Ecto neural progenitor cell (in vitro differentiated cells): ENCODE data around the gene NRDC.

Source experiments
- DNase-seq: peaks from one replicate; pipeline ENCODE4 v3.0.0-alpha.2; 2018; ENCODE audit warnings: low spot score

Gene NRDC, protein sequence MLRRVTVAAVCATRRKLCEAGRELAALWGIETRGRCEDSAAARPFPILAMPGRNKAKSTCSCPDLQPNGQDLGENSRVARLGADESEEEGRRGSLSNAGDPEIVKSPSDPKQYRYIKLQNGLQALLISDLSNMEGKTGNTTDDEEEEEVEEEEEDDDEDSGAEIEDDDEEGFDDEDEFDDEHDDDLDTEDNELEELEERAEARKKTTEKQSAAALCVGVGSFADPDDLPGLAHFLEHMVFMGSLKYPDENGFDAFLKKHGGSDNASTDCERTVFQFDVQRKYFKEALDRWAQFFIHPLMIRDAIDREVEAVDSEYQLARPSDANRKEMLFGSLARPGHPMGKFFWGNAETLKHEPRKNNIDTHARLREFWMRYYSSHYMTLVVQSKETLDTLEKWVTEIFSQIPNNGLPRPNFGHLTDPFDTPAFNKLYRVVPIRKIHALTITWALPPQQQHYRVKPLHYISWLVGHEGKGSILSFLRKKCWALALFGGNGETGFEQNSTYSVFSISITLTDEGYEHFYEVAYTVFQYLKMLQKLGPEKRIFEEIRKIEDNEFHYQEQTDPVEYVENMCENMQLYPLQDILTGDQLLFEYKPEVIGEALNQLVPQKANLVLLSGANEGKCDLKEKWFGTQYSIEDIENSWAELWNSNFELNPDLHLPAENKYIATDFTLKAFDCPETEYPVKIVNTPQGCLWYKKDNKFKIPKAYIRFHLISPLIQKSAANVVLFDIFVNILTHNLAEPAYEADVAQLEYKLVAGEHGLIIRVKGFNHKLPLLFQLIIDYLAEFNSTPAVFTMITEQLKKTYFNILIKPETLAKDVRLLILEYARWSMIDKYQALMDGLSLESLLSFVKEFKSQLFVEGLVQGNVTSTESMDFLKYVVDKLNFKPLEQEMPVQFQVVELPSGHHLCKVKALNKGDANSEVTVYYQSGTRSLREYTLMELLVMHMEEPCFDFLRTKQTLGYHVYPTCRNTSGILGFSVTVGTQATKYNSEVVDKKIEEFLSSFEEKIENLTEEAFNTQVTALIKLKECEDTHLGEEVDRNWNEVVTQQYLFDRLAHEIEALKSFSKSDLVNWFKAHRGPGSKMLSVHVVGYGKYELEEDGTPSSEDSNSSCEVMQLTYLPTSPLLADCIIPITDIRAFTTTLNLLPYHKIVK

GRCh38 chr1:51878616-51879336 lies at the start of gene NRDC:
Gene NRDC, minus strand, starts transcription at chr1:51878727. Its CDS starts 112 bp downstream, at chr1:51878615.
- DNase-seq, result peak; percentile 99

DNA sequence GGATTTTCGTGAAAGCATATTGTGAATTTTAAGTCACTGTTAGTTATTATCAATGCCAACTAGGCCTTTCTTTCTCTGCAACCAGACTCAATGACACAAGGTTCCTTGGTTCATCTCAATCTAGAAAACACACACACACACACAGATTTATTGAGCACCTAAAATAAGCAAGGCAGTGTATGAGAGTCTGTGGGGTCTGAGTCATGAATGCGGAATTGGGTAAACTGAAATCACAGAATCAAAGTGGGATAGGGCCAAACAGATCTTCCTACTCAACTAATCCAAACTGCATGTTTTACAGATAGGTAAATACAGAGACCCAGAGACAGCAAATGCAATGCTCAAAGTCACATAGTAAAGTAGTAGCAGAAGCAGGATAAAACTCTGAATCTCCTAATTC lies 48.5 kb upstream of the NRDC start:
- DNase-seq, result no peak

DNA sequence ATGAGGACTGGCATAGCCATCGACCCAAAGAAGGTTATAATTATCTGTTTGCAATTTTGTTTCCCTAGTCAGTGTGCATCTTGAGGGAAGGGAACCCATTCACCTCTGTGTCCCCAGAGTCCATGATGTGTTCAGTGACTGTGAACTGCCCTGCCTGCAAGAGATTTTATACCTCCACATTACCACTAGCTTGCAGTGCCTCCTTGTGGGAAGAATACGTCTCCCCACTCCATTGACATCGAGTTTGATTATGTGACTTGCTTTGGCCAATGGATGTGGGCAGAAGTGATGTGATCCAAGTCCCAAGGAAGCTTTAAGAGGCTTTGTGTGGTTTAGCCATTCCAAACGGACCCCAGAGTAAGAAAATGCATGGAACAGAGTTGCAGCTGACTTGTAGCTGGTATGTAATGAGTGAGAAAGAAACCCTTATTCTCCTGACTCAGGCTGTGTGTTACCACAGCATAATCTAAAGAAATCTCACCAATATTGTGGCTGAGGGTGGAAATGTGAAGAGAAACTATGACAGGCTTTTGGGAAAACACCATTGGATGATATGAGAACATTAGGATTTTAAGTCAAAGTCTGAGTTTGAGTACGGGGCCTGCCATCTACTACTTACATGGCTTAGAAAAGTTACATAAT lies 47.8 kb upstream of the NRDC start:
- DNase-seq, result peak; percentile 53

DNA sequence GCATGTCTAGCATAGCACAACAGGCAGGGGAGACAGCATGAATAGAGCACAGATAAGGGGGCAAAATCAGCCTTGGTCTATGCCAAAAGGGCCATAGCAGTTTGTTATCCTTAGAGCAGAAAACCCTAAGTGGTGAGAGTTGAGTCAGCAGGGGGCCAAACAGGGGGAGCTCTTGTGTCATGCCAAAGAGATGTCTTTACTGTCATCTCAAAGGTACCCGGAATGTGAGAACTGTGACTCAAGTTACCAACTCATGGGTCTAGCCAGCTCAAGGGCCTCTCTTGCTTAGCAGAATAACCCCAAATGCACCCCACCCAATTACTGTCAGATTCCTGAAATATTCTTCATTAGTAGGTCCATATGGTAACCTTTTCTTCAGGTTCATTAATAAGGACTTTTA lies 45.9 kb upstream of the NRDC start:
- DNase-seq, result no peak

DNA sequence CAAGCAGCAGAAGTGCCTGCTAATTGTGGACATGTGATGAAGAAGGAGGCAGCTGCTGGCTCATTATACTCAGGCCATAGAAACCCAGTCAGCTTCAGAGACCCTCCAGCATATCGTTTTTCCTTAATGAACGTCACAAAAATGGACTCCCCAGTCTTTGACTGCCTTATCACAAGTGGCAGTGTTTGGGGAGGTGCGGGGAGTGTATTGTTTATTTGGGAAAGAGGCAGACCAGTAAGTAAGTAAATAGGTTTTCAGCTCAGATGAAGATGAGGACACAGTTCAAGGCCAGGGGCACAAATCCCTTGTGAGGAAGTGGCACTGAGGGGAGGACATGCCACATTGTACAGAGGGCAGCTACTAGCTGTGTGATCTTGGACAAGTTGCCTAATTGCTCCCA lies 43.5 kb upstream of the NRDC start:
- no peak for DNase-seq

DNA sequence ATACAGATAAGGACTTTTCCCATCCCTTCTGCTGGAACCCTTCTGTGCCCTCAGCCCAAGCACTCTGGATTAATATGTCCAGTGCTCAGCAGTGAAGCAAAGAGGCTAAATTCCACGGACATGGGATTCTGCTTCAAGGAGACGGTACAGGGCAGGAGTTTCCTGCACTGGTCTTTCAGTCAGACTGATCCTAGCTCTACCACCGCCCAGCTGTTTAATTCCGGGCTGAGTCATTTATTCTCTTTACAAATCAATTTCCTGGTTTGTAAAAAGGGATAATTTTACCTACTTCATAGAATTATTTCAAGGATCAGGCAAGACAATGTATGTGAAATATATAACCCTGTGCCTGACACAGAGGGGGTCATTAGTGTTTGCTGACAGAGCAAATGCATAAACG lies 41.6 kb upstream of the NRDC start:
- DNase-seq, result no peak

- peak; percentile 58 for DNase-seq
Observed at GRCh38 chr1:51919684-51920083, 41.2 kb upstream of the NRDC start.

DNA sequence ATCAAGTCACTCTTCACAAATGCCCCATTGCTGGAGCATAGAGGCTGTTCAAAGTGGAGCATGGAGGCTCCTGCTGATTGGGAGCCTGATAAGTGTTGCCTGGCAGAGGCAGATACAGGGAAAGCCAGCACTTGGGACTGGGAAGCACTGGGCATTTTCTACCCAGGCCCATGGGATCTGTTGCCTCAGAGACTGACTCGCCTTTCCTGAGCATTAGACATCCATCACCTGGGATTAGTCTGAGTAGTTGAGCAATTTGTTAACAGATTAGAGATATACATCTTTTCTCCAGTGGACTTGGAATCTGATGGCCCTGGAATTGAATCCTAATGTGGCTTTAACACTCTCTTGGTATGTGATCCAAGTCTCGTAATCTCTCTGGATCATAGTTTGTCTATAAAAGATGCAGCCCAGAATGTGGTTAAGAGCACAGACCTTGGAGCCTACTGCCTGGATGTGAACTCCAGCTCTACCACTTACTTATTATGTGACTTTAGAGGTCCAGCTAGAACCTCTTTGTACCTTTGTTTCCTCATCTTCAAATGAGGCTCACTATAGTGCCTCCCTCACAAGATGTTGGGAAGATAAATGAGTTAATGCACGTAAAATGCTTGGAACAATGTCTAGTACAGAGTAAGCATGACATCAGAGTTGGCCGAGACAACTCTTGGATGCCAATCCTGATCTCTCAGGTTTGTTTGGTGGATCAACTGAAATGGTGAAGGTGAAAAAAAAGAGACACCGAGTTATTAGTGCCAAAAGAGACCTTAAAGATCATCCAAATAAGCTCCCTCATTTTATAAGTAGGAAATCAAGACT lies 38.3 kb upstream of the NRDC start:
- DNase-seq, result no peak

GRCh38 chr1:51915951-51916350 lies 37.4 kb upstream of the NRDC start:
- no peak for DNase-seq

GRCh38 chr1:51912881-51913280 lies 34.4 kb upstream of the NRDC start:
- no peak for DNase-seq

- DNase-seq, result no peak
Observed at GRCh38 chr1:51910221-51911000, 31.9 kb upstream of the NRDC start.

- DNase-seq, result no peak
Observed at GRCh38 chr1:51908499-51908898, 30.0 kb upstream of the NRDC start.

- no peak for DNase-seq
Observed at GRCh38 chr1:51907079-51907702, 28.7 kb upstream of the NRDC start.

- DNase-seq, result no peak
Observed at GRCh38 chr1:51906306-51907078, 28.0 kb upstream of the NRDC start.

- no peak for DNase-seq
Observed at GRCh38 chr1:51902456-51902855, 23.9 kb upstream of the NRDC start.

- no peak for DNase-seq
Observed at GRCh38 chr1:51901151-51901550, 22.6 kb upstream of the NRDC start.

- no peak for DNase-seq
Observed at GRCh38 chr1:51899022-51899421, 20.5 kb upstream of the NRDC start.

DNA sequence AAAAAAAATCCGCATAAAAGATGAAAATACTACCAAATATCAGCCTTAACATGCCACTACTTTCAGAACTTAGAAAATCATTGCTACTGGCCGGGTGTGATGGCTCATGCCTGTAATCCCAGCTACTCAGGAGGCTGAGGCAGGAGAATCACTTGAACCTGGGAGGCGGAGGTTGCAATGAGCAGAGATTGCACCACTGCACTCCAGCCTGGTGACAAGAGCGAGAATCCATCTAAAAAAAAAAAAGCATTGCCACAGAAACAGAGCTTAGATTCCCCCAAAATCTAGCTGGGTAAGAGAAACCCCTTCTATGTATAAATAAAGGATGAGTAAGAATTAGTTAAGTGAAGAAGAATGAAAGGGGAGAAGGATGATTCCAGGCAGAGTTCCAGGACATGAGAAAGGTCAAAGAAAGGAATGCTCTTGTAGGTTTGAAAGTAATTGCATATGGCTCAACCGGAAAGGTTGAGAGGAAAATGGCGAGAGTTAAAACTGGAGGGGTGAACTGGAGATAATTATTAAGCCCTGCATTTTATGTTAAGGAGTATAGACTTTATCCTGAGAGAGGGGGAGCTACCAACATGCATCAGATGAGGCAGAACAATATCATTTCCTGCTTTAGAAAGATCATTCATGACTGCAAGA lies 19.7 kb upstream of the NRDC start:
- no peak for DNase-seq
